ENCODE results near the gene RAX2. TPM values are rescaled to one million over a fixed set of nuclear protein-coding genes. Genes with fewer than 3 reads are reported as not detected.

Gene RAX2
- total RNA-seq, 2 donors from 2014 or later = not detected

GRCh38 chr19:3809881-3810707 lies 38.1 kb upstream of the RAX2 start:
- TF ChIP-seq, protein P1, sequence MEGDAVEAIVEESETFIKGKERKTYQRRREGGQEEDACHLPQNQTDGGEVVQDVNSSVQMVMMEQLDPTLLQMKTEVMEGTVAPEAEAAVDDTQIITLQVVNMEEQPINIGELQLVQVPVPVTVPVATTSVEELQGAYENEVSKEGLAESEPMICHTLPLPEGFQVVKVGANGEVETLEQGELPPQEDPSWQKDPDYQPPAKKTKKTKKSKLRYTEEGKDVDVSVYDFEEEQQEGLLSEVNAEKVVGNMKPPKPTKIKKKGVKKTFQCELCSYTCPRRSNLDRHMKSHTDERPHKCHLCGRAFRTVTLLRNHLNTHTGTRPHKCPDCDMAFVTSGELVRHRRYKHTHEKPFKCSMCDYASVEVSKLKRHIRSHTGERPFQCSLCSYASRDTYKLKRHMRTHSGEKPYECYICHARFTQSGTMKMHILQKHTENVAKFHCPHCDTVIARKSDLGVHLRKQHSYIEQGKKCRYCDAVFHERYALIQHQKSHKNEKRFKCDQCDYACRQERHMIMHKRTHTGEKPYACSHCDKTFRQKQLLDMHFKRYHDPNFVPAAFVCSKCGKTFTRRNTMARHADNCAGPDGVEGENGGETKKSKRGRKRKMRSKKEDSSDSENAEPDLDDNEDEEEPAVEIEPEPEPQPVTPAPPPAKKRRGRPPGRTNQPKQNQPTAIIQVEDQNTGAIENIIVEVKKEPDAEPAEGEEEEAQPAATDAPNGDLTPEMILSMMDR (IDR thresholded peaks at IDR 0.05) = no peak
- H3K4me3 ChIP-seq = no peak overlapping the region
- peaks cover 0 to 11% of the 10 kb centered on the region in 2 donors for H3K4me1 ChIP-seq
- no peaks in the 10 kb centered on the region for H3K27me3 ChIP-seq
- no peaks in the 10 kb centered on the region for H3K9me3 ChIP-seq
- no peaks in the 10 kb centered on the region for H3K36me3 ChIP-seq
- H3K27ac ChIP-seq = no peak overlapping the region
- no peak for DNase-seq (ENCODE audit: low spot score)

DNA sequence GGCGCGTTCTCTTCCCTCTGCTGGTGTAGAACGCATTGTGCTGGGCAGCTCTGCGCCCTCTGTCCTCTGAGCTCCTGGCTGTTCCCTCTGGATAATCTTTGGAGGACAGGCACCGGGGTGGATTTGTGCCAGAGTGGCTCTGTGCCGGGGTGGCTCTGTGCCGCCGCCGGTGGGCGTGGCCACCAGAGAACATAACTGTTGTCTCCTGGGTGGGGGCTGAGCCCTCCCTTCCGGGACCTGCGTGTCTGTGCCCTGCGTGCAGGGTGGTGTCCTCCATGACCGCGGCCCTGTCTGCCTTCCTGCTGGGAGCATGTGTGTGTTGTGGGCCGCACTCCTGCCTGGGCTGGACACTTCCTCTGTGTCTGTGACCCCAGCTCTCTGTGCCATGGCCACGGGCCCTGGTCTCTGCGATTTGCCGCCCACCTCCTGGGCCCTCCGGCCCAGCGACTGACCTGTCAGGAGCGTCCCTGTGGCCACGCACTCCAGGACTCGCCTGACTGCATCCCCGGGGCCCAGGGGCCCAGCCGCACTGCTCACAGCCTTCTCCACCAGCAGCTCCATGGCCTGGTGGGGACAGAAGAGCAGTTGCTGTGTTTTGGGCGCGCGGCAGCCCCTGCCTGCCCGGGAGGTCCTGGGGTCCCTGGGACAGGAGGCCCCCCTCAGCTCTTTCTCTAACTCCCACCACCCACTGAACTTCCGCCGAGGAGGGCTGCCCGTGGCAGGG lies 36.6 kb upstream of the RAX2 start:
- Histone ChIP-seq H3K36me3 (no peaks in the 10 kb centered on the region), H3K4me1 (peaks cover 0 to 8% of the 10 kb centered on the region in 2 donors), H3K9me3 (no peaks in the 10 kb centered on the region), H3K27me3 (no peaks in the 10 kb centered on the region), H3K27ac (no peak overlapping the region), H3K4me3 (no peak overlapping the region)
- TF ChIP-seq, protein P1 (IDR thresholded peaks at IDR 0.05) = no peak
- no peak for DNase-seq (ENCODE audit: low spot score)

DNA sequence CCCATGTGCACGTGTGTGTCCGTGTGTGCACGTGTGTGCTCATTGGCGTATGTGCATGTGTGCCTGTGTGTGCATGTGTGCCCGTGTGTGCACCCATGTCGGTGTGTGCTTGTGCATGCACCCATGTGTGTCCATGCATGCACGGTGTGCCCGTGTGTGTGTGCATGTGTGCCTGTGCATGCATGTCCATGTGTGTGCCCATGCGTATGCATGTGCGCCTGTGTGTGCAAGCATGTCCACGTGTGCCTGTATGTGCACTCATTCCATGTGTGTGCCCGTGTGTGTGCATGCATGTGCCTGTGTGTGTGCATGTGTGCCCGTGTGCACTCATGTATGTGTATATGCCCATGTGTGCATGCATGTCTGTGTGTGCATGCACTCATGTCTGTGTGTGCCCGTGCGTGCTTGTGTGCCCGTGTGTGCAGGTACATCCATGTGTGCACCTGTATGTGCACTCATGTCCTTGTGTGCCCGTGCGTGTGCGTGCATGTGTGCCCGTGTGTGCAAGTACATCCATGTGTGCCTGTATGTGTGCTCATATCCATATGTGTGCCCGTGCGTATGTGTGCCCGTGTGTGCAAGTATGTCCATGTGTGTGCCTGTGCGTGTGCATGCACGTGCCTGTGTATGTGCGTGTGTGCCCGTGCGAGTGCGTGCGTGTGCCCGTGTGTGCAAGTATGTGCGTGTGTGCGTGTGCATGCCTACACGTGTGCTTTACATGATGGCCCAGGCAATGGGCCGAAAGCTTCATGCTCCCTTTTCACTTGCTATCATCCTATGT lies 35.7 kb upstream of the RAX2 start:
- peaks cover 0 to under 1% of the 10 kb centered on the region in 2 donors for H3K4me1 ChIP-seq
- H3K27me3 ChIP-seq = no peaks in the 10 kb centered on the region
- TF ChIP-seq, protein P1 (IDR thresholded peaks at IDR 0.05) = no peak
- no peak overlapping the region for H3K4me3 ChIP-seq
- no peaks in the 10 kb centered on the region for H3K36me3 ChIP-seq
- H3K27ac ChIP-seq = no peak overlapping the region
- DNase-seq (ENCODE audit: low spot score) = no peak
- H3K9me3 ChIP-seq = no peaks in the 10 kb centered on the region

DNA sequence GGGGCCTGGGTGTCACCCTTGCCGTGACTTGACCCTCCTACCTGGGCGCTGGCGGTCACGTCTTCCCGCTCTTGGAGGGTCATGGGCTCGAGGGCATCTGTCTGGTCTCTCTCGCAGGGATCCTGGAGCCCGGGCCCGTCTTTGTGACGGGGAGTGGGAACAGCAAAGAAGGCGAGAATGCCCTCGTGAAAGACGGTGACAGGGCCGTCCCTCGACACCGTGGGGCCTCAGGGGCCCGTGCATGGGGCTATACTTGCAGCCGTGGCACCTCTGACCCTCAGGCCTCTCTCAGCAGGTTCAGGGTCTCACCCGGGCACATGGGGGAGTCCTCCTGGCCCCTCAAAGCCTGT lies 35.1 kb upstream of the RAX2 start:
- Histone ChIP-seq H3K4me1 (no peaks in the 10 kb centered on the region), H3K27ac (no peak overlapping the region), H3K27me3 (no peaks in the 10 kb centered on the region), H3K4me3 (no peak overlapping the region), H3K36me3 (no peaks in the 10 kb centered on the region), H3K9me3 (no peaks in the 10 kb centered on the region)
- TF ChIP-seq, protein P1 (IDR thresholded peaks at IDR 0.05) = no peak
- DNase-seq (ENCODE audit: low spot score) = no peak

- Histone ChIP-seq H3K4me3 (no peak overlapping the region), H3K4me1 (peaks cover 0 to 11% of the 10 kb centered on the region in 2 donors), H3K27me3 (peaks cover 0 to 6% of the 10 kb centered on the region in 2 donors), H3K36me3 (no peaks in the 10 kb centered on the region), H3K27ac (no peak overlapping the region), H3K9me3 (no peaks in the 10 kb centered on the region)
- no peak for DNase-seq (ENCODE audit: low spot score)
- TF ChIP-seq, protein P1 (IDR thresholded peaks at IDR 0.05) = no peak
Measured at GRCh38 chr19:3805859-3806258, 33.8 kb upstream of the RAX2 start.

Data from right atrium auricular region (tissue), 2 donors.